Common myeloid progenitor, CD34-positive (primary cell): Measurements from ENCODE around the gene B4GALT5.

ENCODE experiments used
- CTCF ChIA-PET: fragments of 350-600 bp; sonication (Branson Sonifier 250); formaldehyde crosslinking; loops from one replicate; lab custom pipeline; 2021; ENCODE audit warnings: antibody characterized with exemption; lab: Charles Lee
- POLR2A ChIA-PET: fragments of 350-600 bp; sonication (Branson Sonifier 250); formaldehyde crosslinking; loops from one replicate; lab custom pipeline; 2021; ENCODE audit warnings: antibody characterized with exemption; lab: Charles Lee
- DNase-seq, 3 donors: peaks; one replicate each; pipeline versions ENCODE4 v3.0.0 to v3.0.0-alpha.2; 2013
- H3K27ac ChIP-seq, 2 experiments: 1 replicate in 1 of 2; 2 replicates in 1 of 2; pipeline ENCODE4 v1.7.0; 2013; ENCODE audit warnings: inconsistent platforms in 2 of 2, low read length in 2 of 2, mild to moderate bottlenecking in 2 of 2, low read depth in 1 of 2, moderate library complexity in 1 of 2; ENCODE audit not compliant: severe bottlenecking in 2 of 2, insufficient read depth in 1 of 2, poor library complexity in 1 of 2
- H3K27me3 ChIP-seq, 5 experiments: replicated peaks in 2 of 5; 1 replicate in 3 of 5; 2 replicates in 2 of 5; pipeline versions ENCODE4 v1.6.1 to v1.7.0; 2013; ENCODE audit warnings: low read length in 4 of 5, mild to moderate bottlenecking in 2 of 5, moderate library complexity in 2 of 5, inconsistent platforms in 1 of 5; ENCODE audit not compliant: insufficient read depth in 5 of 5, control insufficient read depth in 4 of 5
- H3K36me3 ChIP-seq, 4 experiments: 1 replicate in 2 of 4; 2 replicates in 2 of 4; pipeline versions ENCODE4 v1.6.1 to v1.7.0; 2013; ENCODE audit warnings: low read length in 3 of 4, control low read depth in 1 of 4, mild to moderate bottlenecking in 1 of 4; ENCODE audit not compliant: control insufficient read depth in 4 of 4, insufficient read depth in 4 of 4
- H3K4me1 ChIP-seq, 4 experiments: 1 replicate in 3 of 4; 2 replicates in 1 of 4; pipeline versions ENCODE4 v1.6.1 to v1.7.1; 2013; ENCODE audit warnings: low read length in 3 of 4, mild to moderate bottlenecking in 3 of 4, control low read depth in 1 of 4, inconsistent platforms in 1 of 4, moderate library complexity in 1 of 4; ENCODE audit not compliant: control insufficient read depth in 4 of 4, insufficient read depth in 4 of 4; ENCODE audit errors: control extremely low read depth in 1 of 4
- H3K4me3 ChIP-seq, 7 experiments: 1 replicate in 4 of 7; 2 replicates in 3 of 7; pipeline versions ENCODE4 v1.5.1 to v1.7.0; 2013; ENCODE audit warnings: mild to moderate bottlenecking in 7 of 7, low read length in 6 of 7, moderate library complexity in 6 of 7, inconsistent platforms in 2 of 7, low read depth in 2 of 7, control low read depth in 1 of 7; ENCODE audit not compliant: insufficient read depth in 4 of 7, control insufficient read depth in 1 of 7; ENCODE audit errors: extremely low read depth in 1 of 7
- H3K9me3 ChIP-seq, 5 experiments: 1 replicate in 4 of 5; 2 replicates in 1 of 5; pipeline versions ENCODE4 v1.6.1 to v1.7.1; 2013; ENCODE audit warnings: low read length in 4 of 5, mild to moderate bottlenecking in 2 of 5, inconsistent platforms in 1 of 5, low read depth in 1 of 5, moderate library complexity in 1 of 5; ENCODE audit not compliant: control insufficient read depth in 4 of 5, insufficient read depth in 2 of 5; ENCODE audit errors: control extremely low read depth in 1 of 5
- WGBS: methylation state at CpG from one replicate; pipeline ENCODE4 v1.1.5; 2013; ENCODE audit not compliant: insufficient coverage; 5-methylcytosine and 5-hydroxymethylcytosine counted together

Gene B4GALT5

DNA sequence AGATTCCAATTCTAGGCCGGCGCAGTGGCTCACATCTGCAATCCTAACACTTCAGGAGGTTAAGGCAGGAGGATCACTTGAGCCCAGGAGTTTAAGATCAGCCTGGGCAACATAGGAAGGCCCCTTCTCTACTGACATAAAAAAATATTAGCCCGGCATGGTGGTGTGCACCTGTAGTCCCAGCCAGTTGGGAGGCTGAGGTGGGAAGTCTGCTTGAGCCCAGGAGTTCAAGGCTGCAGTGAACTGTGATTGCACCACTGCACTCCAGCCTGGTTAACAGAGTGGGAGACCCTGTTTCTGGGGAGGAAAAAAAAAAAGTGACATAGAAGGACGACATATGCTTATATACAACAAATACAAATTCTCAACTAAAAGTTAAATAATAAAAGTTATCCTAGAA is 30.9 kb downstream of the B4GALT5 start:
- peaks cover 0 to 6% (median under 1%) of the 10 kb centered on the region in 4 experiments for H3K36me3 ChIP-seq
- WGBS = 96% methylated on average over 3 of the region's 4 CpGs
- CTCF ChIA-PET = no interaction called here
- no peak for DNase-seq
- POLR2A ChIA-PET = interaction anchor here (0.7 kb wide), 2 partner anchors 12 to 57 kb away, joined by 3 to 5 read pairs; no protein-coding TSS in a partner anchor
- H3K4me3 ChIP-seq = no peak overlapping the region
- H3K27ac ChIP-seq = no peak overlapping the region
- peaks cover 7 to 77% (median 20%) of the 10 kb centered on the region in 4 experiments for H3K4me1 ChIP-seq
- H3K27me3 ChIP-seq = no peaks in the 10 kb centered on the region
- no peaks in the 10 kb centered on the region for H3K9me3 ChIP-seq

DNA sequence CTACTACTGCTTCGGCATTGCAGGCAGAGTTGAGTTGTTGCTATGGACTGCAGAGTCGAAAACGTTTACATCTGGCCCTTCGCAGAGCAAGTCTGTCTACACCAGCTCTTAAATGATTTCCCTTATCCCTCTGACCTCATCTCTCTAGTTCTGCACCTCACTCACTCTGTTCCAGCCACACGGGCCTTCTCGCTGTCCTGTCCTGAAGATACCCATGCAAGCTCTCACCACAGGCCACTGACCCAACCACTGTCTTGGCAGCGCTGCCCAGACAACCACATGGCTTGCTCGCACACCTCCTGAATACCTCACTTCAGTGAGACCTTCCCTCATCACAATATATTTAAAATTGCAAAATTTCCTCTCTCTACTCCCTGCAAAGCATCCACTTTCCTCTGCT is 31.4 kb downstream of the B4GALT5 start:
- DNase-seq = no peak
- Histone ChIP-seq H3K36me3 (peaks cover 0 to 6% (median under 1%) of the 10 kb centered on the region in 4 experiments), H3K27me3 (no peaks in the 10 kb centered on the region), H3K4me1 (peaks cover 9 to 80% (median 25%) of the 10 kb centered on the region in 4 experiments), H3K9me3 (no peaks in the 10 kb centered on the region), H3K27ac (no peak overlapping the region), H3K4me3 (no peak overlapping the region)
- ChIA-PET POLR2A (no interaction called here), CTCF (no interaction called here)
- WGBS = 90% methylated on average over 8 of the region's 8 CpGs

DNA sequence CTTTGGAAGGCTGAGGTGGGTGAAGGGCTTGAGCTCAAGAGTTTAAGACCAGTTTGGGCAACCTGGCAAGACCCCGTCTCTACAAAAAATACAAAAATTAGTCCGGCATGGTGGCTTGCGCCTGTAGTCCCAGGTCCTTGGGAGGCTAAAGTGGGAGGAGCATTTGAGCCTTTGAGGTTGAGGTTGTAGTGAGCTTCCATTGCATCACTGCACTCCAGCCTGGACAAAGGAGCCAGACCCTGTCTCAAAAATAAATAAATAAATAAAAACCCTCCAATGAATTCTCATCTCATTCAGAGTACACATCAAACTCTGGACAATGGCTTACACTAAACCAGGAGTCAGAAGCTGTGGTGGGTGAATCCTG is 31.8 kb downstream of the B4GALT5 start:
- POLR2A ChIA-PET = no interaction called here
- CTCF ChIA-PET = no interaction called here
- Histone ChIP-seq H3K9me3 (no peaks in the 10 kb centered on the region), H3K27me3 (no peaks in the 10 kb centered on the region), H3K27ac (no peak overlapping the region), H3K4me1 (peaks cover 14 to 80% (median 29%) of the 10 kb centered on the region in 4 experiments), H3K36me3 (peaks cover 0 to 6% (median under 1%) of the 10 kb centered on the region in 4 experiments), H3K4me3 (no peak overlapping the region)
- no peak for DNase-seq
- 100% methylated on average over 1 of the region's 3 CpGs for WGBS

DNA sequence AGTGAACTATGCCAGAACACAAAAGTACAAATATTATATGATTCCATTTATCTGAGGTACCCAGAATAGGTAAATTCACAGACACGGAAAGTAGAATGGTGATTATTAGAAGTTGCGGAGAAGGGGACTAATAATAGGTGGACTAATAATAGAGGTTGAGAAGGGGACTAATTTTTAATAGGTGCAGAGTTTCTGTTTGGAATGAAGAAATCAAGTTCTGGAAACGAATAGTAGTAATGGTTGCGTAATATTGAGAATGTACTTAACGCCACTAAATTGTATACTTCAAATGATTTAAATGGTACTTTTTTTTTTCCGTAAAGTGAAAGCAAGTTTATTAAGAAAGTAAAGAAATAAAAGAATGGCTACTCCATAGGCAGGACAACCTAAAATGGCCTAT is 33.2 kb downstream of the B4GALT5 start:
- Histone ChIP-seq H3K27me3 (no peaks in the 10 kb centered on the region), H3K9me3 (no peaks in the 10 kb centered on the region), H3K4me1 (peaks cover 18 to 80% (median 38%) of the 10 kb centered on the region in 4 experiments), H3K36me3 (peaks cover 0 to 6% (median under 1%) of the 10 kb centered on the region in 4 experiments), H3K27ac (no peak overlapping the region), H3K4me3 (no peak overlapping the region)
- WGBS = 100% methylated on average over 1 of the region's 6 CpGs
- ChIA-PET CTCF (no interaction called here), POLR2A (interaction anchor here (0.6 kb wide), 1 partner anchor 10 kb away, joined by 3 read pairs; no protein-coding TSS in a partner anchor)
- no peak for DNase-seq

DNA sequence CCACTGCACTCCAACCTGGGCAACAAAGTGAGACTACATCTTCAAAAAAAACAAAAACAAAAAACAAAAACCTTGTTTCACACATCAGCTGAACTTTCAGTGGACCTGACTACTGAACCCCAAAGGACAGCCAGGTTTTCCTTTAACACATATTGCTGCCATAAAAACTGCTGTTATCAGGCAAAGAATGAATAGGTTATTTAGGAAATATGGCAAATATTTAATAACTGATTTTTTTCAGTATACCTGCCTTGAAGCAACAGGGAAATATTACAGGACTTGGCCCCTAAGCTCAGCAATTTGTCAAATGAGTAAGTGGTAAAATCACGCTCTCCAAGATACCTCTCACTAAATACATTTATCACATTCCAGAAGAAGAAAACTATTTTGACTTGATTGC is 34.0 kb downstream of the B4GALT5 start:
- 100% methylated on average over 1 of the region's 1 CpG for WGBS
- DNase-seq = no peak
- H3K27me3 ChIP-seq = no peaks in the 10 kb centered on the region
- H3K9me3 ChIP-seq = no peaks in the 10 kb centered on the region
- ChIA-PET POLR2A (interaction anchor here (1.3 kb wide), 1 partner anchor 20 kb away, joined by 3 read pairs; no protein-coding TSS in a partner anchor), CTCF (interaction anchor here (1.4 kb wide), 1 partner anchor 10 kb away, joined by 3 read pairs; no protein-coding TSS in a partner anchor)
- no peak overlapping the region for H3K4me3 ChIP-seq
- peaks cover 14 to 81% (median 39%) of the 10 kb centered on the region in 4 experiments for H3K4me1 ChIP-seq
- H3K36me3 ChIP-seq = peaks cover 0 to 6% (median under 1%) of the 10 kb centered on the region in 4 experiments
- no peak overlapping the region for H3K27ac ChIP-seq

DNA sequence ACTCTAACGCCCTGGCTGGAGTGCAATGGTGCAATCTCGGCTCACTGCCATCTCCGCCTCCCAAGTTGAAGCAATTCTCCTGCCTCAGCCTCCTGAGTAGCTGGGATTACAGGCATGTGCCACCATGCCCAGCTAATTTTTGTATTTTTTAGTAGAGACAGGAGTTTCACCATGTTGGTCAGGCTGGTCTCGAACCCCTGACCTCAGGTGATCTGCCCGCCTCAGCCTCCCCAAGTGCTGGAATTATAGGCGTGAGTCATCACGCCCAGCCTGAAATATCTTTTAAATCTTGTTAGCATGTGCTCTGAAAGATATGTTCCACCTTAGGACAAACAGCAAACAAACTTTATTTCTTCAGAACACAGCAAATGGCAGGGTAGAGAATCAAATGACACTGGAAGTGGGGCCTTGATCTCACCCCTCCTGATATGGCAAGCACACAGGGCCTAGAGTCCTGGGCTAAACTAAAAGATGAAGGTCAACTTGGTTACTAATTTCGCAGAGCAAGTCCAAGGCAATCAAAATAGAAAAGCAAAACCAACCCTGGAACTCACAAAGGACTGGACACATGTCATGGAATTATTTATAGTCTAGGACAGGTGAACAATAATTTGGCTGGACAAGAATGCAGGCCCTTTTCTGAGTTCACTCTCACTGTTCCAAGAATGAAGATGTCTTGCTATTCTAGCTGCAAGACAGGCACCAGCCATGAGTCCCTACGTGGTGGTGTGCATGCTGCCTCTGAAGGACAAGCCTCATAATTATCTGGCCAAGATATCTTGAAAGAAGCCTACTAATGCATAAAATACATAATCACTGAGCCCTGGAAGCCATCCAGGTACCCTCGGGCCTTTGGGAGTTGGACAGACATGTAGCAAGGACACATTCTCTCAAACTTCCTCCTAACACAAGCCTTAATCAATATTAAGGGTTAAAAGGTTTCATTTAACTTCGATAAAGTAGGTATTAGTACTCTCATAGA is 35.6 kb downstream of the B4GALT5 start:
- no peak for DNase-seq
- H3K4me1 ChIP-seq = peaks cover 14 to 82% (median 39%) of the 10 kb centered on the region in 4 experiments

More for the DNA sequence above, 35.6 kb downstream of the B4GALT5 start:
- no peaks in the 10 kb centered on the region for H3K9me3 ChIP-seq
- ChIA-PET POLR2A (no interaction called here), CTCF (interaction anchor here (1.4 kb wide), 1 partner anchor 8 kb away, joined by 3 read pairs; no protein-coding TSS in a partner anchor)
- peak overlapping the region in 1 of 2 experiments; percentile 76 for H3K27ac ChIP-seq
- WGBS = 91% methylated on average over 4 of the region's 11 CpGs
- H3K4me3 ChIP-seq = no peak overlapping the region
- peaks cover 0 to 2% (median 0%) of the 10 kb centered on the region in 4 experiments for H3K36me3 ChIP-seq
- no peaks in the 10 kb centered on the region for H3K27me3 ChIP-seq
